Caco-2 (cell line): ENCODE data around the gene AKT1. TPM values are rescaled to one million over a fixed set of nuclear protein-coding genes. Genes with fewer than 3 reads are reported as not detected.

ENCODE experiments used
- BruUV-seq: library from RNA; stranded (reverse); fragments of 400-500 nt; replicated peaks from 2 replicates; lab custom pipeline; 2021; lab: Mats Ljungman, UMichigan
- CTCF ChIA-PET: fragments of 300-600 bp; sonication (Branson Sonifier 250); formaldehyde crosslinking; loops from one replicate; lab custom pipeline; 2022; ENCODE audit warnings: antibody characterized with exemption; lab: Charles Lee
- POLR2A ChIA-PET: fragments of 300-600 bp; sonication (Branson Sonifier 250); formaldehyde crosslinking; loops from one replicate; lab custom pipeline; 2022; ENCODE audit warnings: antibody characterized with exemption; lab: Charles Lee
- DNase-seq, 2 experiments: peaks; one replicate each; pipeline versions ENCODE4 v3.0.0 to v3.0.0-alpha.2; 2020 to 2022
- H3K27me3 ChIP-seq: replicated peaks from 2 replicates; pipeline ENCODE4 v1.6.0; 2011; ENCODE audit warnings: low read length; ENCODE audit not compliant: control insufficient read depth, insufficient read depth
- H3K36me3 ChIP-seq: 2 replicates; pipeline ENCODE4 v1.5.1; 2011; ENCODE audit warnings: low read length; ENCODE audit not compliant: control insufficient read depth, insufficient read depth
- H3K4me1 ChIP-seq: fragments of 250-450 bp; sonication (Bioruptor Pico); 2 replicates; pipeline ENCODE4 v1.5.1; 2020; ENCODE audit warnings: mild to moderate bottlenecking
- H3K4me3 ChIP-seq: 2 replicates; pipeline ENCODE4 v1.5.1; 2011; ENCODE audit warnings: low read depth, mild to moderate bottlenecking, control low read depth, low read length
- H3K9me3 ChIP-seq: fragments of 250-450 bp; sonication (Bioruptor Pico); 2 replicates; pipeline ENCODE4 v1.5.1; 2020; ENCODE audit warnings: mild to moderate bottlenecking, moderate library complexity
- H3K27ac Mint-ChIP-seq: one replicate; pipeline ENCODE4 v1.8.0; 2022; ENCODE audit warnings: mixed read lengths; ENCODE audit not compliant: unreplicated experiment
- H3K27me3 Mint-ChIP-seq: one replicate; pipeline ENCODE4 v1.8.0; 2022; ENCODE audit warnings: mixed read lengths; ENCODE audit not compliant: insufficient read depth, unreplicated experiment
- H3K36me3 Mint-ChIP-seq: one replicate; pipeline ENCODE4 v1.8.0; 2022; ENCODE audit warnings: mild to moderate bottlenecking, mixed read lengths; ENCODE audit not compliant: insufficient read depth, unreplicated experiment
- H3K4me1 Mint-ChIP-seq: one replicate; pipeline ENCODE4 v1.8.0; 2022; ENCODE audit warnings: low read depth, mixed read lengths; ENCODE audit not compliant: unreplicated experiment
- H3K4me3 Mint-ChIP-seq: one replicate; pipeline ENCODE4 v1.8.0; 2022; ENCODE audit warnings: mild to moderate bottlenecking, moderate library complexity, mixed read lengths; ENCODE audit not compliant: unreplicated experiment
- H3K9me3 Mint-ChIP-seq: one replicate; pipeline ENCODE4 v1.8.0; 2022; ENCODE audit warnings: mixed read lengths; ENCODE audit not compliant: unreplicated experiment
- CTCF ChIP-seq, 2 experiments: fragments of 200-600 bp in 1 of 2; IDR thresholded peaks; 1 replicate in 1 of 2; 2 replicates in 1 of 2; pipeline versions ENCODE4 v1.5.1 to v1.8.0; 2011 to 2022; ENCODE audit warnings: antibody characterized with exemption in 1 of 2, control low read depth in 1 of 2, inconsistent platforms in 1 of 2, low read depth in 1 of 2, low read length in 1 of 2, mild to moderate bottlenecking in 1 of 2, moderate library complexity in 1 of 2; ENCODE audit not compliant: insufficient read depth in 1 of 2, severe bottlenecking in 1 of 2, unreplicated experiment in 1 of 2
- intact Hi-C: fragments of 100-400 bp; cut with micrococcal nuclease; formaldehyde crosslinking; loops from one replicate; pipeline ENCODE4 v1.10.0; 2022; ENCODE audit not compliant: unreplicated experiment
- total RNA-seq: library from RNA; stranded (reverse); gene quantifications from 2 replicates; pipeline ENCODE4 v1.2.3, GENCODE V29; 2022

Gene AKT1
- total RNA-seq, 1 experiment from 2014 or later = 110 TPM

DNA sequence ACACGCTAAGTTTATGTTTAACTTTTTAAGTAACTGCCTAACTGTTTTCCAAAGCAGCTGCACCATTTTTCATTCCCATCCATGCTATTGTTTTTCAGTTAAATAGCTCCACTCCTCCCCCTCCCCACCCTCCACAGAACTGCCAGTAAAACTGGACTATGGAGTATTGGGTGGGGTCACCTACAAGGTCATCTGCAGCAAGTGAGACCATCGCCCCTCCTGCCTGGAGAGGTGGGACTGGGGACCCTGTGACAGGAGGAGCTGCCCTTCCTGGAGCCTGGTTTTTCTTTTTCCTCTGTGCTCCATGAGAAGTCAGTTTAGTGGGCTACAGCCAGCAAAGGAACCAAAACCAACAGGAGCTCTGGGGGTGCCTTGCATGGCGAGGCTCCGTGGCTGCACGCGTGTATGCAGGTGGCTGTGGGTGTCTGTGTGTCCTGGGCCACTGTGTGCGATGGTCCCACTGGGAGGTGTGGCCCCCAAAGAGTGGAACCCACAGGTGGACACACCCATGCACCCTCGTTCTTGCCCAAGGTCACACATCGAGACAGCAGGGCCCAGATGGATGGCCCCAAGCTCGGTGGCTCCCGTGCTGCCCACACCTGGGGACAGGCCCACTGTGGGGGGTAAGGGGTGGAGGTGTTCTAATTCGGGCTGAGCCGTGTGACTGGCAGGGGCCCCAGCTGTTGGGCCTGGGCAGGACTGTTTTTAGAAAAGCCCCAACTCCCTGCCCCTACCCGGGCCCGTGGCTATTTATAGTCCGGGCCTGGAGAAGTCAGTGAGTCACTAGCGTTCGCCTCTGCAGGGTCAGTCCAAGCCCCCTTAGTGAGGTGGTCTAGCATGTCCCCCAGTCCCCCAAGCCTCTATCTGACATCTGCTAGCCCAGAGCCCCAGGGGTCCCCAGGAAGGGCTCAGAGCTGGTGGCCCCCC lies 73.8 kb downstream of the AKT1 start:
- Mint-ChIP-seq H3K4me3 (no peak overlapping the region), H3K27ac (no peak overlapping the region), H3K4me1 (no peaks in the 10 kb centered on the region), H3K36me3 (no peaks in the 10 kb centered on the region), H3K27me3 (no peaks in the 10 kb centered on the region), H3K9me3 (no peaks in the 10 kb centered on the region)
- intact Hi-C loops = no loop called here
- no peaks in the 10 kb centered on the region for H3K36me3 ChIP-seq
- peaks cover 12% of the 10 kb centered on the region for H3K4me1 ChIP-seq
- H3K4me3 ChIP-seq = no peak overlapping the region
- H3K9me3 ChIP-seq = no peaks in the 10 kb centered on the region
- POLR2A ChIA-PET = no interaction called here
- TF ChIP-seq CTCF (IDR thresholded peaks at IDR 0.05; ENCODE audit: insufficient read depth in 1 of 2, low read depth in 1 of 2, low read length in 1 of 2, severe bottlenecking in 1 of 2, unreplicated experiment in 1 of 2) = no peak
- CTCF ChIA-PET = interaction anchor here (1.6 kb wide), 1 partner anchor 31 kb away, joined by 5 read pairs; the partner anchor contains the start of gene SIVA1
- H3K27me3 ChIP-seq = no peaks in the 10 kb centered on the region
- no peak for DNase-seq
- no TSS peak for BruUV-seq

Other genes with a start within 250 kb of the AKT1 start
- not detected in 2 replicates for gene C14orf180, start 216.0 kb downstream of the AKT1 start, total RNA-seq
- gene TMEM179, start 191.0 kb downstream of the AKT1 start, total RNA-seq = not detected in 2 replicates
- 70.8 TPM in 2 replicates for gene INF2, start 106.1 kb downstream of the AKT1 start, total RNA-seq
- gene ADSS1, start 71.5 kb downstream of the AKT1 start, total RNA-seq = 1.6 and 3.2 TPM in 2 replicates
- gene SIVA1, start 42.6 kb downstream of the AKT1 start, total RNA-seq = 99.3 and 105 TPM in 2 replicates
- 9.1 and 9.7 TPM in 2 replicates for gene ZBTB42, start 5.4 kb upstream of the AKT1 start, total RNA-seq
- 31.6 and 32.0 TPM in 2 replicates for gene CEP170B, start 69.5 kb upstream of the AKT1 start, total RNA-seq
- not detected in 2 replicates for gene PLD4, start 129.1 kb upstream of the AKT1 start, total RNA-seq
- 0.77 and 0.81 TPM in 2 replicates for gene AHNAK2, start 182.6 kb upstream of the AKT1 start, total RNA-seq
- gene CLBA1, start 190.0 kb upstream of the AKT1 start, total RNA-seq = 3.0 and 3.2 TPM in 2 replicates
- gene CDCA4, start 225.3 kb upstream of the AKT1 start, total RNA-seq = 33.4 and 41.4 TPM in 2 replicates